Tibial nerve (tissue), 4 donors: ENCODE measurements around the gene SNRNP35. TPM values are rescaled to one million over a fixed set of nuclear protein-coding genes. Genes with fewer than 3 reads are reported as not detected.
A peak's percentile ranks its signal among the peaks of the same experiment; 100 is the strongest.
"Not testable (repeated sequence)": the region's sequence is repeated elsewhere in the genome, so short reads cannot be mapped to it uniquely, and the experiment has no call there.

Experiments used
- DNase-seq, 2 donors: peaks; one replicate each; pipeline ENCODE4 v3.0.0-alpha.2; 2019; ENCODE audit warnings: low spot score in 2 of 2
- H3K27ac ChIP-seq, 4 donors: fragments of 200-600 bp; sonication (generic) in 3 of 4; one replicate each; pipeline ENCODE4 v1.5.1; 2017 to 2019; ENCODE audit warnings: mild to moderate bottlenecking in 1 of 4
- H3K27me3 ChIP-seq, 2 donors: fragments of 200-600 bp; sonication (generic) in 1 of 2; one replicate each; pipeline versions ENCODE4 v1.5.1 to v1.6.0; 2017 to 2019
- H3K36me3 ChIP-seq, 3 donors: fragments of 200-600 bp; sonication (generic); one replicate each; pipeline ENCODE4 v1.5.1; 2018 to 2019
- H3K4me1 ChIP-seq, 4 donors: fragments of 200-600 bp; sonication (generic) in 3 of 4; one replicate each; pipeline ENCODE4 v1.5.1; 2017 to 2019
- H3K4me3 ChIP-seq, 4 donors: fragments of 200-600 bp; sonication (generic) in 3 of 4; one replicate each; pipeline ENCODE4 v1.5.1; 2017 to 2019; ENCODE audit warnings: mild to moderate bottlenecking in 1 of 4, moderate library complexity in 1 of 4
- H3K9me3 ChIP-seq, 4 donors: fragments of 200-600 bp; sonication (generic) in 3 of 4; one replicate each; pipeline ENCODE4 v1.5.1; 2017 to 2019
- CTCF ChIP-seq, 5 experiments: fragments of 200-600 bp in 3 of 5; fragments of 450-650 bp in 2 of 5; sonication (generic) in 3 of 5; IDR thresholded peaks; one replicate each; pipeline ENCODE4 v1.5.1; 2016 to 2019; ENCODE audit warnings: antibody characterized with exemption in 5 of 5, mild to moderate bottlenecking in 3 of 5, moderate library complexity in 2 of 5
- EP300 ChIP-seq, 2 donors: sonication (generic); formaldehyde crosslinking; IDR thresholded peaks; one replicate each; pipeline ENCODE4 v1.6.1; 2017; ENCODE audit warnings: antibody characterized with exemption in 2 of 2, mild to moderate bottlenecking in 1 of 2
- POLR2A ChIP-seq, 2 donors: fragments of 450-650 bp; IDR thresholded peaks; one replicate each; pipeline ENCODE4 v1.6.1; 2017; ENCODE audit warnings: antibody characterized with exemption in 2 of 2, mild to moderate bottlenecking in 2 of 2, moderate library complexity in 2 of 2
- WGBS, 2 donors: methylation state at CpG; one replicate each; pipeline ENCODE4 v1.1.5; 2018; 5-methylcytosine and 5-hydroxymethylcytosine counted together
- total RNA-seq, 4 donors: library from RNA; depleted of rRNA; stranded (reverse); fragments of >200 nt; gene quantifications; one replicate each; pipeline ENCODE4 v1.1.0, GENCODE V29; 2016

SNRNP35 gene
- total RNA-seq, 4 donors from 2014 or later, result 8.1 to 31.8 (median 20.8) TPM

GRCh38 chr12:123478762-123479161 is 20.8 kb downstream of the SNRNP35 start:
- Histone ChIP-seq H3K27ac (peak overlapping the region; percentile 64 to 94 (median 88)), H3K4me1 (peaks cover 0 to 27% (median 2%) of the 10 kb centered on the region in 4 donors), H3K36me3 (peaks cover 0 to 33% (median 0%) of the 10 kb centered on the region in 3 donors), H3K4me3 (no peak overlapping the region), H3K9me3 (no peaks in the 10 kb centered on the region), H3K27me3 (no peaks in the 10 kb centered on the region)
- 54 to 55% methylated on average over 10 of the region's 10 CpGs for WGBS, 2 donors
- TF ChIP-seq EP300 (IDR thresholded peaks at IDR 0.05) (peak in 1 of 2 donors; percentile 42), CTCF (IDR thresholded peaks at IDR 0.05) (no peak)
- DNase-seq, result no peak

- no peak for DNase-seq
- no peaks in the 10 kb centered on the region for H3K9me3 ChIP-seq
- H3K36me3 ChIP-seq, result peaks cover 0 to 33% (median 0%) of the 10 kb centered on the region in 3 donors
- H3K27ac ChIP-seq, result peak overlapping the region; percentile 64 to 94 (median 88)
- H3K4me3 ChIP-seq, result peak overlapping the region in 2 of 4 donors; percentile 4 to 14
- H3K4me1 ChIP-seq, result peaks cover 0 to 27% (median 2%) of the 10 kb centered on the region in 4 donors
- peak in 1 of 2 donors; percentile 78 for TF ChIP-seq EP300 (IDR thresholded peaks at IDR 0.05)
- TF ChIP-seq CTCF (IDR thresholded peaks at IDR 0.05), result no peak
- peak; percentile 27 to 42 for TF ChIP-seq POLR2A (IDR thresholded peaks at IDR 0.05)
- WGBS, 2 donors, result 48 to 56% methylated on average over 14 of the region's 14 CpGs
- H3K27me3 ChIP-seq, result no peaks in the 10 kb centered on the region
These were observed 21.7 kb downstream of the SNRNP35 start for GRCh38 chr12:123479442-123480180.

GRCh38 chr12:123481251-123481650 is 23.3 kb downstream of the SNRNP35 start:
- DNase-seq, H3K9me3 ChIP-seq, H3K27me3 ChIP-seq, H3K4me3 ChIP-seq: not testable (repeated sequence)
- Histone ChIP-seq H3K27ac (peak overlapping the region in 2 of 4 donors; percentile 91 to 94), H3K4me1 (peaks cover 0 to 27% (median 2%) of the 10 kb centered on the region in 4 donors), H3K36me3 (peaks cover 0 to 34% (median 0%) of the 10 kb centered on the region in 3 donors)
- WGBS, 2 donors, result 85 to 88% methylated on average over 5 of the region's 5 CpGs

GRCh38 chr12:123482876-123483275 is 24.9 kb downstream of the SNRNP35 start:
- Histone ChIP-seq H3K4me1 (peaks cover 0 to 27% (median 2%) of the 10 kb centered on the region in 4 donors), H3K36me3 (peaks cover 0 to 29% (median 0%) of the 10 kb centered on the region in 3 donors), H3K4me3 (no peak overlapping the region), H3K27ac (no peak overlapping the region), H3K27me3 (no peaks in the 10 kb centered on the region), H3K9me3 (no peaks in the 10 kb centered on the region)
- WGBS, 2 donors, result 69 to 73% methylated on average over 6 of the region's 6 CpGs
- no peak for TF ChIP-seq POLR2A (IDR thresholded peaks at IDR 0.05)
- no peak for TF ChIP-seq EP300 (IDR thresholded peaks at IDR 0.05)
- TF ChIP-seq CTCF (IDR thresholded peaks at IDR 0.05), result no peak
- no peak for DNase-seq

GRCh38 chr12:123483602-123484248 is 25.8 kb downstream of the SNRNP35 start:
- WGBS, 2 donors, result 74 to 83% methylated on average over 18 of the region's 18 CpGs
- H3K9me3 ChIP-seq, result no peaks in the 10 kb centered on the region
- DNase-seq, result no peak

More at GRCh38 chr12:123483602-123484248, 25.8 kb downstream of the SNRNP35 start:
- TF ChIP-seq POLR2A (IDR thresholded peaks at IDR 0.05), result no peak
- TF ChIP-seq CTCF (IDR thresholded peaks at IDR 0.05), result no peak
- no peak for TF ChIP-seq EP300 (IDR thresholded peaks at IDR 0.05)
- Histone ChIP-seq H3K27me3 (no peaks in the 10 kb centered on the region), H3K4me1 (peaks cover 0 to 23% (median 0%) of the 10 kb centered on the region in 4 donors), H3K27ac (no peak overlapping the region), H3K4me3 (no peak overlapping the region), H3K36me3 (peaks cover 0 to 37% (median 0%) of the 10 kb centered on the region in 3 donors)
